Neural progenitor cell (in vitro differentiated cells): Measurements from ENCODE around the gene NOTCH1. TPM values are rescaled to one million over a fixed set of nuclear protein-coding genes. Genes with fewer than 3 reads are reported as not detected.

Source experiments
- DNase-seq: peaks from one replicate; pipeline ENCODE4 v3.0.0-alpha.2; 2016; ENCODE audit warnings: low spot score
- H2AFZ ChIP-seq: fragments of 200-600 bp; sonication (generic); replicated peaks from 2 replicates; pipeline ENCODE4 v1.6.1; 2016; ENCODE audit warnings: antibody characterized with exemption
- H3F3A ChIP-seq: fragments of 200-600 bp; sonication (generic); 2 replicates; pipeline ENCODE4 v1.6.1; 2016; ENCODE audit warnings: antibody characterized with exemption, low read depth
- H3K27ac ChIP-seq: fragments of 200-600 bp; sonication (generic); 2 replicates; pipeline ENCODE4 v1.5.1; 2016; ENCODE audit warnings: mild to moderate bottlenecking
- H3K27me3 ChIP-seq: fragments of 200-600 bp; sonication (generic); 2 replicates; pipeline ENCODE4 v1.6.1; 2016; ENCODE audit warnings: mild to moderate bottlenecking, moderate library complexity
- H3K36me3 ChIP-seq: fragments of 200-600 bp; sonication (generic); 2 replicates; pipeline ENCODE4 v1.5.1; 2016
- H3K4me1 ChIP-seq: fragments of 200-600 bp; sonication (generic); 2 replicates; pipeline ENCODE4 v1.6.1; 2016; ENCODE audit warnings: mixed run types
- H3K4me2 ChIP-seq: fragments of 200-600 bp; sonication (generic); 2 replicates; pipeline ENCODE4 v1.6.1; 2016
- H3K4me3 ChIP-seq: fragments of 200-600 bp; sonication (generic); 2 replicates; pipeline ENCODE4 v1.5.1; 2016
- H3K79me2 ChIP-seq: fragments of 200-600 bp; sonication (generic); 2 replicates; pipeline ENCODE4 v1.6.1; 2016; ENCODE audit warnings: low read depth
- H3K9ac ChIP-seq: fragments of 200-600 bp; sonication (generic); 2 replicates; pipeline ENCODE4 v1.6.1; 2016
- H3K9me3 ChIP-seq: fragments of 200-600 bp; sonication (generic); 2 replicates; pipeline ENCODE4 v1.5.1; 2016; ENCODE audit warnings: low read depth
- H4K20me1 ChIP-seq: fragments of 200-600 bp; sonication (generic); 2 replicates; pipeline ENCODE4 v1.6.1; 2016; ENCODE audit warnings: low read depth
- H3K27ac Mint-ChIP-seq: 3 replicates; pipeline ENCODE4 v1.8.0; 2021; ENCODE audit warnings: mixed read lengths
- H3K27me3 Mint-ChIP-seq: 2 replicates; pipeline ENCODE4 v1.8.0; 2022; ENCODE audit warnings: low read depth, mild to moderate bottlenecking, inconsistent platforms, moderate library complexity, mixed read lengths; ENCODE audit not compliant: insufficient read depth
- H3K36me3 Mint-ChIP-seq: 3 replicates; pipeline ENCODE4 v1.8.0; 2021; ENCODE audit warnings: mixed read lengths
- H3K4me1 Mint-ChIP-seq: 3 replicates; pipeline ENCODE4 v1.8.0; 2021; ENCODE audit warnings: mixed read lengths
- H3K4me3 Mint-ChIP-seq: 3 replicates; pipeline ENCODE4 v1.8.0; 2021; ENCODE audit warnings: mild to moderate bottlenecking, moderate library complexity, mixed read lengths
- H3K9me3 Mint-ChIP-seq: 3 replicates; pipeline ENCODE4 v1.8.0; 2020; ENCODE audit warnings: mixed read lengths
- CTCF ChIP-seq: fragments of 200-600 bp; sonication (generic); IDR thresholded peaks from 2 replicates; pipeline ENCODE4 v1.5.1; 2017; ENCODE audit warnings: antibody characterized with exemption, mild to moderate bottlenecking
- EZH2 ChIP-seq: fragments of 200-600 bp; sonication (generic); IDR thresholded peaks from 2 replicates; pipeline ENCODE4 v1.6.1; 2017; ENCODE audit warnings: antibody characterized with exemption, mild to moderate bottlenecking, moderate library complexity
- EZH2phosphoT487 ChIP-seq: fragments of 200-600 bp; sonication (generic); IDR thresholded peaks from 2 replicates; pipeline ENCODE4 v1.6.1; 2017; ENCODE audit warnings: antibody characterized with exemption
- total RNA-seq: library from RNA; depleted of rRNA; stranded (reverse); fragments of >200 nt; gene quantifications from 2 replicates; pipeline ENCODE4 v1.2.3, GENCODE V29; 2015; ENCODE audit warnings: low replicate concordance

Gene NOTCH1
- total RNA-seq, 1 donor from 2014 or later, result 11.7 TPM

GRCh38 chr9:136507221-136507991 lies 38.4 kb downstream of the NOTCH1 start:
- Mint-ChIP-seq H3K4me3 (no peak overlapping the region), H3K4me1 (peaks cover 3% of the 10 kb centered on the region), H3K9me3 (no peaks in the 10 kb centered on the region), H3K36me3 (peaks cover 4% of the 10 kb centered on the region), H3K27ac (no peak overlapping the region), H3K27me3 (peaks cover 4% of the 10 kb centered on the region)
- Histone ChIP-seq H3F3A (no peaks in the 10 kb centered on the region), H2AFZ (no peak overlapping the region), H3K4me1 (no peaks in the 10 kb centered on the region), H3K4me2 (no peak overlapping the region), H3K9ac (no peak overlapping the region), H3K9me3 (no peaks in the 10 kb centered on the region), H3K27me3 (no peaks in the 10 kb centered on the region), H3K79me2 (no peaks in the 10 kb centered on the region), H3K4me3 (no peak overlapping the region), H3K27ac (no peak overlapping the region), H3K36me3 (no peaks in the 10 kb centered on the region), H4K20me1 (no peaks in the 10 kb centered on the region)
- DNase-seq, result no peak
- no peak for TF ChIP-seq EZH2phosphoT487
- TF ChIP-seq CTCF, result no peak
- no peak for TF ChIP-seq EZH2

GRCh38 chr9:136506425-136506824 lies 39.4 kb downstream of the NOTCH1 start:
- Mint-ChIP-seq H3K9me3 (no peaks in the 10 kb centered on the region), H3K36me3 (peaks cover 4% of the 10 kb centered on the region), H3K27me3 (peaks cover 4% of the 10 kb centered on the region), H3K4me1 (peaks cover 3% of the 10 kb centered on the region), H3K4me3 (no peak overlapping the region), H3K27ac (no peak overlapping the region)
- Histone ChIP-seq H3K4me3 (no peak overlapping the region), H3F3A (no peaks in the 10 kb centered on the region), H3K4me2 (no peak overlapping the region), H3K79me2 (no peaks in the 10 kb centered on the region), H3K27ac (no peak overlapping the region), H3K27me3 (no peaks in the 10 kb centered on the region), H3K36me3 (no peaks in the 10 kb centered on the region), H4K20me1 (no peaks in the 10 kb centered on the region), H2AFZ (no peak overlapping the region), H3K9ac (no peak overlapping the region), H3K9me3 (no peaks in the 10 kb centered on the region), H3K4me1 (no peaks in the 10 kb centered on the region)
- no peak for DNase-seq
- no peak for TF ChIP-seq EZH2
- no peak for TF ChIP-seq CTCF
- no peak for TF ChIP-seq EZH2phosphoT487

- no peak overlapping the region for H3K4me2 ChIP-seq
- no peaks in the 10 kb centered on the region for H3K79me2 ChIP-seq
- Mint-ChIP-seq H3K27ac (no peak overlapping the region), H3K4me3 (no peak overlapping the region), H3K36me3 (peaks cover 5% of the 10 kb centered on the region), H3K27me3 (peaks cover 4% of the 10 kb centered on the region), H3K9me3 (no peaks in the 10 kb centered on the region), H3K4me1 (peaks cover 3% of the 10 kb centered on the region)
- H3K9me3 ChIP-seq, result no peaks in the 10 kb centered on the region
- H3K27ac ChIP-seq, result no peak overlapping the region
- H3K9ac ChIP-seq, result no peak overlapping the region
- no peak for TF ChIP-seq CTCF
- TF ChIP-seq EZH2, result no peak
- no peak for TF ChIP-seq EZH2phosphoT487
- no peak for DNase-seq
- no peaks in the 10 kb centered on the region for H4K20me1 ChIP-seq
- no peaks in the 10 kb centered on the region for H3K4me1 ChIP-seq
- H2AFZ ChIP-seq, result no peak overlapping the region
- H3K36me3 ChIP-seq, result no peaks in the 10 kb centered on the region
- no peak overlapping the region for H3K4me3 ChIP-seq
- H3K27me3 ChIP-seq, result no peaks in the 10 kb centered on the region
- H3F3A ChIP-seq, result no peaks in the 10 kb centered on the region
Measured at GRCh38 chr9:136505406-136506403, 40.1 kb downstream of the NOTCH1 start.
